SKM-1 treated with dmso at 0.1 percent for 144 hours (cell line): ENCODE results near the gene ASPG.

ENCODE experiments used
- DNase-seq: peaks from one replicate; lab custom pipeline; 2025; ENCODE audit not compliant: unreplicated experiment; lab: John Stamatoyannopoulos, UW

The ASPG gene

GRCh38 chr14:104075530-104076151 is 9.9 kb upstream of the ASPG start:
- DNase-seq, result no peak

DNA sequence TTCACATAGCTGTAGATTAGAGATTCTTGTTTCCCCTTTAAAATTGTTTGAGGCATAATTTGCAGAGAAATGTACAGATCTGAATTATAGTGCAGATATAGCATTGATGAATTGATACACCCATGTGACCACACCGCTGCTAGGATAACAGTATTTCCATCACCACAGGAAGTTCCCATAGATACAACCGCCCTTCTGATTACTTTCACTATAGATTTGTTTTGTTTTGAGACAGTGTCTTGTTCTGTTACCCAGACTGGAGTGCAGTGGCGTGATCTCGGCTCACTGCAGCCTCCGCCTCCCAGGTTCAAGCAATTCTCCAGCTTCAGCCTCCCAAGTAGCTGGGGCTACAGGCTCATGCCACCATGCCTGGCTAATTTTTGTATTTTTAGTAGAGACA is 8.8 kb upstream of the ASPG start:
- DNase-seq, result no peak

DNA sequence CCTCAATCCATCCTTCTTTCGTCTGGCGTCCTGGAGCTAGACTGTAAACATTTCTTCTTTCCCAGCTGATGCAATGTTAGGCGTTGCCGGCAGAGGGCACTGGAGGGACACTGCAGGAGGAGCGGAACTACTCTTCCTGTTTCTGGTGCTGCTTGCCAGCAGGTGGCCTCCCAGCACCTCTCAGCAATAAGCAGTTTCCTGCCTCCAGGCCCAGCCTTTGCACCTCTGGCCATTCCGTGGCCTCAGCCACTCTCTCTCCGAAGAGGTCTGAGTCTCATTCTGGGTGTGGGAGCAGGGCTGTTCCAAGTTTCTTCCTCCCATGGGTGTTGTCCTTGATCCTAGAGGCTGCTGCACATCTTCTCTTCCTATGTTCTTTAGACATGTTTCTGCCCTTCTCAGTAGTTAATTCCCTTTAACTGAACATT is 7.5 kb upstream of the ASPG start:
- DNase-seq, result peak; percentile 61

DNA sequence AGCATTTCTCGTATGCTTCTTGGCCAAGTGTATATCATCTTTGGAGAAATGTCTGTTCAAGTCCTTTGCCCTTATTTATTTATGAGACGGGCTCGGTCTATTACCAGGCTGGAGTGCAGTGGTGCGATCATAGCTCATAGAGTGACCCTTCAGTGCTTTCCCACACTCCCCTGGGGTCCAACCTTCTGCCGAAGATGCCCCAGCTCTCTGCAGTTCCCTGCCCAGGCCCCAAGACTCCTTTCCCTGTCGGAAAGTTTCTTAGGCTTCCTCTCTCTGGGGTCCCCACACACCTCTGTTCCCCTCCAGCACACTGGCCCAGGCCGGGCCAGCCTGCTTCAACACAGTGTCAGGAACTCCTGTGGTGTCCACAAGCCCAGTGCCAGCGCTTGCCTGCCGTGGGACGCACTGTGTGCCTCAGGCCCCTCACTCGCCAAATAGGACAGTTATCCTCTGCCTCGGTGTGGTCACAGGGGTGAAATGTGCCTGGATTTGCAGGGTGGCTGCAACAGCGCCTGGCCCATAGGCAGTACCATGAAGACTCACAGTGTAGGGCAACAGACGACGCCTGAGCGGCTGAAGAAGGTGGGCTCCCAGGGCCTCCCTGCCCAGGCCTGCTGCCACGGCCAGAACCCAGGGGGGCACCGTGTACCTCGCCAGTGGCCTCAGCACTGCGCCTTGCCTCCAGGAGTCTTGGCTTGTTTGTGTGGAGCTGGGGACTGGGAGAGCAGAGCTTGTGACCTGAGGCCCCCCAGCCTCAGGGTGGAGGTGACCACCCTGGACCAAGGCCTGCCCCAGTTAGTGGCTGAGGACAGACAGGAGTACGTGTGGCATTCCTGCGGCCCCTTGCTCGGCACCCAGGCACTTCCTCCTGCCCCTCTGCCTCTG is 4.9 kb upstream of the ASPG start:
- DNase-seq, result no peak

DNA sequence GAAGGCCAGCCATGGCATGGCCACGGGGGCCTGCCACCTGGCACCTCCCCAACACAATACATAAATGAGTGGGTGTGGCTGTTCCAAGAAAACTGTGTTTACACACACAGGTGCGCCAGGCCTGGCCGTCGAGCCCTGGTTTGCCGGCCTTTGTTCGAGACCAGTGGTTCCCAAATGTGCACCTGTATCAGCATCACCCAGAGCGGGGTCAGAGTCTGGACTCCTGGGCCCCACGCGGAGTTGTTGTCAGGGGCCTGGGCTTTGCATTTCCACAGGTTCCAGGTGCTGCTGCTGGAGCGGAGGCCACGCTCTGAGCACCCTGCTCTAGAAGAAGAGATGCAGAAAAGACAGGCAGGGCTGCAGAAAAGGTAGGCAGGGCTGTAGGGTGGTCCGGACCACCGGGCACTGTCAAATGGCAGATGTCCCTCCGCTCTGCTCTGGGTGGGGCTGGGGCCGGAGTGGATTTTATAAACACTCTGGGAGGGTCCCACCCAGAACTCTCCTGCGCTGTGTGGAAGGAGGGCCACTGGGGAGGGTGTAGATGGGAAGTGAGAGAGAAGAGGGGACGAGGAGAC is 4.2 kb upstream of the ASPG start:
- no peak for DNase-seq

DNA sequence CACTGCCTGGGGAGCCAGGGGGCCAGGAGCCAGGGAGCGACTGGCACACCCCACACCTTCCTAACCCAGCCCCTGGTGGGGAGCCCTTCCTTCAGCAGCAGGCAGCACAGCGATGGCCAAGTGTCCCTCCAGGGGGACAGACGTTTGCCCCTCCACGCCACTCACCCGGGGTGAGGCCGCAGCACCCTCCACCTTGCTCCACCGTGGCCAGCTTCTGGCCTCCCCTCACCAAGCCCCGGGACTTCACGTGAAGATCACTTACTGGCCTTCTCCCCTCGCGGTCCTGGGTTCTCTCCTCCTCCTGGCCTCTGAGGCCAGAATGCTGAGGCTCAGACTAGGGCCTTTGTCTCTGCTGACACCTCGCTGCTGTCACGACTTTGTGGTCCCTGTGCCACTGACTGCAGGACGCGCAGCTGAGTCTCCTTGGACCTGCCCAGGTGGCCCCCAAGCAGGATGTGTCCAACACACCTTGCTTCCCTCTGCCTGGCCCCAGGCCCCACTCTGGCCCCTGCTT is 3.5 kb upstream of the ASPG start:
- no peak for DNase-seq

DNA sequence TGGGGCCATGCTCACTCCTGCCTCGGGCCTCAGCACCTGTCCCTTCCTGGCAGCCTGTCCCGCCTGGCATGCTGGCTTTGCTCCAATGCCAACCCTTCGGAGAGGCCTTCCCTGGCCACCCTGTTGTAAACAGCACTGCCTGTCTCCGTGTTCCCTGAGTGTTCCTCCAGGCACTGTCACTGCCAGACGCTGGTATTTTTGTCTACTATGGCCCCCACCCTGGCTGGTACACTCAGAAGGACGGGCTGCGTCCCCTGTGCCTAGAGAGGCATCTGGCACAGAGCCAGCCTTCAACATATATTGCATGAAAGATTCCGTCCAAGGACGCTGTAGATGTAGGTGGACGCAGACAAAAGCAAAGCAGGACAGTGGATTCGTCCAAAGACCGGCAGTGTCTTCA is 2.7 kb upstream of the ASPG start:
- DNase-seq, result no peak

DNA sequence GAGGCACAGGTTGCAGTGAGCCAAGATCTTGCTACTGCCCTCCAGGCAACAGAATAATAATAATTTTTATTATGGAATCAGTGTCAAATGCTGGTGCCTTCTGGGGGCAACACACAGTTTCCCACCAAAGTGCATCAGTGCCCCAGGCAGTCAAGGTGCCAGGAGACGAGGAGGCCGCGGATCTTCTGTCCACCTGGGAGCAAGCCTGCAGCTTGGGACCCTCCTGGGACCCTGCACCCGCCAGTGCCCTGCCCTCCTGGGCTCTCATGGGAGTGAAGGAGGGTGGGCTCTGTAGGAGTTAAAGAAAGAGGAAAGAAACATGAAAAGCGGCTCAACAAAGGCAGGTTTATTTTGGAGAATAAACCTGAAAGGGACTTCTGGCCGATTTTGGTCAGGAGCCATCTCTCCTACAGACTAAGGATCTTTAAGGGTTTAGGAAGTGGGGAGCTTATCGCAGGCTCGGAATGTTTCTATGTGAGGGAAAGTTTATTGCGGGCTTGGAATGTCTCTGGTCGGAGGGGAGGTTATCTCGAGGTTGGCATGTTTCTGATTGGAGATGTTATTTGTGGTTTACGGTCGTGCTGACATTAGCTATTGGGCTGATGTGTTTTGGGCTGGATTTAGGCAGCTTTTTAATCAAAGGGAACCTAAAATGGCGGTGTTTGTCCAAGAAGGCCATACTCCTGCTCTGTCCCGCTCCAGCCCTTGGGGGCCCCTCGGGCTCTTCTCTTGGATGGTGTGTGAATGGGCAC is 1.1 kb upstream of the ASPG start:
- no peak for DNase-seq

DNA sequence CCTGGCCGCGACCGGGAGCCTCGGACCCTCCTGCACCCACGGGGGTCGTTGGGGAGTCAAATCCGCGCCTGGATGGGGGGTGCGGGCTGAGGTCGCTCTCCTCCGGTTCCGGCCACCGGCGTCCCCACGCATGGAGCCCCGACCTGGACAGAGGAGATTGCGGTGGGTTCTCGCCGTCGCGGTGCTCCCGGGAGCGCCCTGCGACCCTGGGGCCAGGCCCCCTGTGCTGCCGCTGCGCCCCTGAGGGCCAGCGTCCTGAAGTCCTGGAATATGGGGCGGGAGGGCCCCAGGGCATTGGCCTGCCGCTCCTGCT is 345 bp downstream of the ASPG start:
- no peak for DNase-seq

DNA sequence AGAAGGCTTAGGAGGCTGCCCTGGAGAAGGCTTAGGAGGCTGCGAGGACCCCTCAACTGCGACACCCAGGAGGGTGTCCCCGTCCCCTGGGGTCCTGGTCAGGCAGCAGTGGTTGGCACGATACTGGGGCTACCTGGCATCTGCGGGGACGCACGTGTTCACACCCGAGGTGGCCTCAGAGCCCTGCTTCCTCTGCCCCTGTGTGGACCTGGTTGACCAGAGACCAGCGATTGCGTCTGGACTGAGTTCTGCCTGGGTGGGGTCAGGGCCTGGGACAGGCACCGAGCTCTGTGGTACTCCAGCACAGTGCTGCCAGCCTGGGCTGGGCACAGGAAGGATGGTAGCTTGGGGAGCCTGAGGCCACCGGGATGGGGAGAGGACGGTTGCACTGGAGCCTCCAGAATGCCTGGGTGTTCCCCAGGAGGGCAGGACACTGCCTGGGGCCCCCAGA is 735 bp downstream of the ASPG start:
- no peak for DNase-seq

GRCh38 chr14:104086661-104087461 is 1.4 kb downstream of the ASPG start:
- no peak for DNase-seq

- no peak for DNase-seq
Observed at GRCh38 chr14:104087505-104087904, 2.0 kb downstream of the ASPG start.

DNA sequence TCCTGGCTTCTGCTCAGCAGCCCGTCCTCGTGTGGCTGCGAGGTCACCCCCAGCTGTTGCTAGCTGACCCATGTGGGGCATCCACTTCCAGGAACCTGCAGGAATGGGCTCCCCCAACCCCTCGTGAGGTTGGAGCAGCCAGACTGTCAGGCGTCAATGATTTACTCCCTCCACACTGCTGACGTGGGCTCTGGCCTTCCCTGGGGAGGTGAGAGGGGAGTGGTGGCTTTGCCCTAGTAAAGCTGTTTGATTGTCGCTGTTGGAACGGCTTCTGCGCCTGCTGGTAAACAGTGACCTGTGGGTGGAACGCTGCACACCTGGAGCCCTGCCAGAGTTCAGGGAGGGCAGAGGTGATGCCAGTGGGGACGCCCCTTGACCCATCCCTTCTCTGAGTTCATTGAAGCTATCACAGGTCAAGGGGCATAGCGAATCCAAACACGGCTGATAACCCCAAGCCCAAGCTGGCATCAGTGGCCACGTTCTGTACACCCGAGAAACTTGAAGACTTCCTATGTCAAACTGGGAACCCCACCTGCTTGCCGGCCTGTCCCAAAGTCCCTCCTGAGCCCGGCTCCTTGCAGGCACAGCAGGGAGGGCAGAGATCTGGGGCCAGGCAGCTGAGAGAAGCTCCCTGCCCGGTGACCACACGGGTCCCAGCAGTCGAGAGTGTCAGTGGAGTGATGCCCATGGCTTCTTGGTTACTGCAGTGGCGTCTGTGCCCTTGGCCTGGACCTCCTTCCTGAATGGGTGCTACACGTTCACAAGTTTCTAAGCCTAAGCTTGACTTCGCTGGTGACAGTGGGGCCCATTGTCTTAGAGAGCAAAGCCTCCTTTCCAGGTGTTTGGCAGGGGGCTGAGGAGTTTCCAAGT is 2.7 kb downstream of the ASPG start:
- no peak for DNase-seq

DNA sequence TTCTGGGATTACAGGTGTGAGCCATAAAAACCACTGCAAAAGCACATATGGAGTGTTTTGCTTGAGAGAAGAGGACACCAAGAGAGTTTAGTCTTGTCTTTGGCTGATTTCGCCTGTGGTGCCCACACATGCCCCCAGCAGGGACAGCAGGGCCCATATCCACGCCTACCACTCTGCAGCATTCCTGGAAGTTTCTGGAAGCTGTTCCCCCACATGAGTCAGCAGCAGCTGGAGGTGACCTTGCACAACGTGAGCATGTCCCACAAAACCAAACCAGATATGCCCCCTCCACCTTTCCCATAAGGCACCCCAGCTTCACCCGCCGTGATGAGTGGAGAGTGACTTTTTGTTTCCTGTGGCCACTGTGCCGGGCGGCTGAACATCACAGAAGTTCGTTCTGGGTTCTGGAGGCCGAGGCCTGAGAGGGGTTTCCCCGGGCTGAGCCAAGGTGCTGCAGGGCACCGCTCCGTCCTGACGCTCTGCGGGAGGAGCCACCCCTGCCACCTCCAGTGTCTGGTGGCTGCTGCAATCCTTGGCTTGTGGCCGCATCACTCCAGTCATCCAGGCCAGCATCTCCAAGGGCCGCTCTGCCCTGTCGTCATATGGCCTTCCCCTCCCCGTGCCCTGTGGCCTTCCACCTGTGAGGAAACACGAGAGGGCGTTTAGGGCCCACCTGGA is 4.7 kb downstream of the ASPG start:
- DNase-seq, result no peak

- DNase-seq, result no peak
Observed at GRCh38 chr14:104091061-104091926, 5.8 kb downstream of the ASPG start.

DNA sequence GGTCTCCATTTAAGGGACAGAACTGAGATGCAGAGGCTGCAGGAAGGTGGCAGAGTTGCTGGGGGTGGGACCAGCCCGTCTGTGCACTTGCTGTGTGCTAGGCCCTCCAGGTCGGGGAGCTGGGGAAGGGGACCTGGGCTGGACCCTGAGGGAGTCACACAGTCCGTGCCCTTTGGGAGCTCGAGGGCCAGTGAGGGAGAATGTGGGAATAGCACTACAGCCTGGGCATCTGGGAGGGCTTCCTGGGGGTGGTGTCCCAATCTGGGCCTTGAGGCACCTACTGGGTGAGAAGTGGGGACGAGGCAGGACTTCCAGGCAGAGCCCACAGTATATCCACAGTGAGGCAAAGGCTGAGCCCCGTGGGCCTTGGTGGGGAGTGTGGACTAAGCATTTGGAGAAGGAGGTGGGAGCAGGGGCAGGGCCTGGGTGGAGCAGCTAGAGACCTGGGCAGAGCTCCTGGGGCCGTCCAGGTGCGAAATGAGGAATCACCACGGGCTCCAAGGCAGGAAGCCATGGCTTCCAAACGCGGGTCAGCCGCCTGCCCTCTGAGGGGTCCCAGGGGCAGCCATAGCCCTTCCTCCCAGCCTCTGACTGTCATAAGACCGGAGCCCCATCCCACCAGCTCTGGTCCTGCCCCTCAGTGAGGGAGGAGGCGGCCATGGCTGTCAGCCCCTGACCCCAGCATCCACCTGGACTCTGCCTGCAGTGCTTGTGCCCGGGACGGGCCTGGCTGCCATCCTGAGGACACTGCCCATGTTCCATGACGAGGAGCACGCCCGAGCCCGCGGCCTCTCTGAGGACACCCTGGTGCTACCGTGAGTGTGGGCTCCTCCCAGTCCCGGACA is 6.6 kb downstream of the ASPG start:
- DNase-seq, result no peak

DNA sequence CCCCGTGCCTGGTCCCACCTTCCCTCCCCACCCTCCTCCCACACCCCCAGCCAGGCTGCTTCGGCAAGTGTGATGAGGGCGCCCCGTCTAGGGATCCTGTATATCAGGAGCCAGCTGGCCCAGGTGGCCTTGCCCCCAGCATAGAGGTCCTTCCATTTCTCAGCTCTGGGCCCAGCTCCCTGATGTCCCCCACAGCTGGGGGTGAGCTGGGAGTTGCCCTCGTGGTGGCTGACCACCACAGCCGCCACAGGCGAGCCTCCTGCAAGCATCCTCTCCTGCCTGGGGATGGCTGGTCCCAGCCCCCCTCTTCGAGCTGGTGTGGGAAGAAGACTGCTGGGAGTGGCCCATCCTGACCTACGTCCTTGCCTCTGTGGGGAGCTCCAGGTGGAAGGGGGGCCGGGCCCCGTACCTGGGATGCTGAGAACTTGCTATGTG is 7.4 kb downstream of the ASPG start:
- no peak for DNase-seq
